HG03097 (cell line): ENCODE results near the gene MOXD1.
A peak's percentile ranks its signal among the peaks of the same experiment; 100 is the strongest.

ENCODE experiments used
- ATAC-seq: cut with Tn5 transposase; IDR thresholded peaks from one replicate; pipeline ENCODE4 v1.9.1; 2021; ENCODE audit not compliant: unreplicated experiment, low FRiP score

The MOXD1 gene

DNA sequence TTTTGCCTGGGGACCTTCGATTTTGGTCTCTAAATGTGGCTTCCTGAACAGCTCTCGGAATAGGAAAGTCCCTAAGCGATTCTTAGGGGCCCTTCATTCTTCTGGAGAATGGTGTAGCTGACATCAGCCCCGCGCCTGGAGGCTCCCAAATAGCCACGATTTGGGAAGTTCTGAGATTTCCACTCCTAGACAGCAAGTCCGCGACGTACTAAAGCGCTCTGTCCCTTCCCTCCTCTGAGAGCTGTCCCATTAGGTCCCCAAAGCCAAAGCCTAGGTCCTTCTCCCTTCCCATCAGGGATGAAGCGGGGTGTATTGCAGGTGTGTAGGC lies 756 bp downstream of the MOXD1 start:
- ATAC-seq: no peak

DNA sequence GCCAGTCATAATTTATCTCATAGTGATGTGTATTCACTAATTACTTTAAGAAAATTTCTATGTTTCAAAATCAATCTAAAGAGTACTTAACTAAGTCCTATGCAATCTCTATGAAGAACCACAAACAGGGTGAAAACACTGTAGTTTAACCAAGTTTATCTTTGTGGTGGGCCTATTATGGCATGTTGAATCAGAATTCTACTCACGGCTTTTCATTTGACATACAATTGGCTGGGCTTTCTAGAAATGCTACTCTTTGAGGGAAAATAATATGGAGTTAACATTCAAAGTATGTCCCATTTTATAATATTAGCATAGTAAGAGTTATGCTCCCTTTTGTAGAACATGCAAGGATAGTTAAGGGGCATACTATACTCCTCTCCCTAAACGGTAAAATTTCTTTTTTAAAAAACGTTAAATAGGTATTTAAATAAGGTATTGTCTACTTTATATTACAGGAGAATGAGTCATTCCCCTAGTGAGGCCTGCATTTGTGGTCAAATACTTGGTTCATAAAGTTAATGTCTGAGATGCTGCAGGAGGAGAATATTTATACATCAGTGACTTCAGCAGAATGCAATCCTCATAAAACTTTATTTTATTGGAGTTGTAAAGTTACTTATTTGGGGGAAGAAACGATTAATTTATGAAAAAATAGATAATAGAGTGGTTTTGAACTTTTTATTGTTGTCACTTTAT lies 1.8 kb downstream of the MOXD1 start:
- ATAC-seq: no peak

GRCh38 chr6:132395015-132395597 lies 6.2 kb downstream of the MOXD1 start:
- ATAC-seq: no peak

DNA sequence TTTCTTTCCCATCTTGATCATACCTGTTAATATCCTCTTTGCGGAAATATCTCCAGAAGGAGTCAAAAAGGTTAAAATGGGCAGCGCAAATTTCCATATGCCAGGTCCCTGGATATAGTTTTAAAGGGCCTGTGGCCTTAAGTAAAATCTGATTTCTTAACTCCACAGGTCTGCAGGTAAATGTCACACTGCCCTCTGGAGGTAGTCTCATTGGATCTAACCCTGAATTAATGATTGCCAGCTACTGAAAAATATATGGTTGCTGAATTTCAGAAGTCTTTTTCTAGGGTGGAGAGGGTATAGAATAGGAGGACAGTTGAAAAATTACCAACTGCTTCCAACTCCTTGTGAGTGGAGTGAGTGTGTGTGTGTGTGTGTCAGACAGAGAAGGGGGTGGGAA lies 8.5 kb downstream of the MOXD1 start:
- no peak for ATAC-seq

DNA sequence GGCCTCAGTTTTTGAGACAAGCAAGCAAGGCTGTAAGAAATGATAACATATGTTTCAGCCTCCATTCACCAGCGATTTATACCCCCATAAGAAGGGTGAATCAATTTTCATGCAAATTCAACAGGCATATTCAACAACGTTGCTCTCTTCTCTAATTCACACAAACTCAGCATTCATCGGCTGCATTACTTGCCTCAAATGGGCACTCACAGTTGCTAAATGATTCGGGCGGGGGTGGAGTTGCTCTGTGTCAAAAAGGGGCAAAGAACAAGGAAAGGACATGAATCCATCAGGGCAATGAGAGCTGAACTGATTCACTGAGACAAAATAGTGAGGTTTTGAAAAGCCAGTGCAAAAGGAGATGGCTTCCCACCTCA lies 9.0 kb downstream of the MOXD1 start:
- no peak for ATAC-seq

GRCh38 chr6:132391391-132392269 lies 9.6 kb downstream of the MOXD1 start:
- no peak for ATAC-seq

- no peak for ATAC-seq
These were observed 10.8 kb downstream of the MOXD1 start for GRCh38 chr6:132390451-132390850.

GRCh38 chr6:132390017-132390416 lies 11.3 kb downstream of the MOXD1 start:
- no peak for ATAC-seq

GRCh38 chr6:132388291-132388690 lies 13.0 kb downstream of the MOXD1 start:
- no peak for ATAC-seq

GRCh38 chr6:132382630-132383175 lies 18.6 kb downstream of the MOXD1 start:
- no peak for ATAC-seq

DNA sequence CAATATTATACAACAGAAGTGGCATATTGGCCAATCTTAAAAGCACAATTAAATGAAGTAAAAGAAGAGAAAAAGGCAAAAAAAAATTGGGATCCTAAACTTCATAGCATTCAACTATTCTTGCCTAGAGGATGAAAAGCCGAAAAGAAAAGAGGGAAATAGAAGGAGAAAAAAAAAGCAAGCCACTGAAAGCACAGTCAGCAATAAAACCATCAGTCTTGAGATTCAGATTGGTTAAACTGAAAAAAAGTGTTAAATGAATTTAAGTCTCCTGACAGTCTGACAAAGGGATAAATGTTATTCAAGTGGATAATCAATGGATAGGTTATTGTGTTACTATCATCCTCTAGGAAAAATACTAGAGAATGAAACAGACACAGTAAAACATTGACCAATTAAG lies 19.9 kb downstream of the MOXD1 start:
- no peak for ATAC-seq

DNA sequence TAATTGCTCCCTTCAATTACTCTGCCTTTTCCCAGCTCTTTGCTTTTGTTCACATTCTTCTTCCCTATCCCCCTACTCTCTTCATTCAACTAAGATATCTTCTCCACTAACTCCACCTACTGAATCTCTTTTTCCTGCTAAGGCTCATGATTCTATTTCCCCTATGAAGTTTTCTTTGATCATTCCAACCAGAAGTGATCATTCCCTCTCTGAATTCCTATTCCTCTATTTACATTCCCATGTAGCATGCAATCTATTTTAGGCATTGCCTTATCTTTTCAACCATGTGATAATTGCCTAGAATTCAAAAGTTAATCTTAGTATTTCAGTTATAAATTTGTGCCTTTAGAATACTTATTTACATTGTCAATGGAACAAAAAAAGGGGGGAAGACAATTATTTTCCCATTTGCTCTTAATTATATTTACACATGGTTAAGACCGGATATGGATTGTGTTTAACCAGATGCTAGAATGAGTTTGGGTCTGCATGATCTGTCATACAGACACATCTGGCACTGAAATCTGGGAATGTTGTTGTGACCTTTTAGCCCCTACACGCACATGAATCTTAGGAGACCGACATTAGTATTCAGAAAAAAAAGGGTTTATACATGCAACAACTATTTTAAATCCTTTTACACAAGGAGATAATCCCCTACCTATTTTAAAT lies 20.8 kb downstream of the MOXD1 start:
- no peak for ATAC-seq

GRCh38 chr6:132369526-132369925 lies 31.7 kb downstream of the MOXD1 start:
- ATAC-seq: no peak

DNA sequence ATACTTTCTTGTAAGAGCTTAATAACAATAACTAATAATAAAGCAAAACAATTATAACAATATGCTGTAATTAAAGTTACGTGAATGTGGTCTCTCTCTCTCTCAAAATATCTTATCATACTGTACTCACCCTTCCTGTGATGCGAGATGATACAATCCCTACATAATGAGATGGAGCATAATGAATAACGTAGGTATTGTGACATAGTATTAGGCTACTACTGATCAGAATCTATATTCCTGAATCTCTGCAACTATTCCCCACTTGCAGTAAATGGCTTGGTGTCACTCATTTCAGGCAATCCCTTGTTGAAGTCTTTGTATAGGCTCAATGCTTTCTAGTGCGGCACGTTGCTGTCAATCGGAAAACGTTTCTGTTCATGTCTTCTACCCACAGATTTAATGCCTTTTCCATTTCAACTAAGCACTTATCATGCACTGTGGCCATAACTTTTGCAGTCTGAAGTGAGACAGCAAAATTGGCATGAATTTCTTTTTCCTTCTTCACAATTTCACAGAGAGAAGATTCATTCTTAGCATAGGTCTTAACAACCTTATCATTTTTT lies 32.3 kb downstream of the MOXD1 start:
- no peak for ATAC-seq

DNA sequence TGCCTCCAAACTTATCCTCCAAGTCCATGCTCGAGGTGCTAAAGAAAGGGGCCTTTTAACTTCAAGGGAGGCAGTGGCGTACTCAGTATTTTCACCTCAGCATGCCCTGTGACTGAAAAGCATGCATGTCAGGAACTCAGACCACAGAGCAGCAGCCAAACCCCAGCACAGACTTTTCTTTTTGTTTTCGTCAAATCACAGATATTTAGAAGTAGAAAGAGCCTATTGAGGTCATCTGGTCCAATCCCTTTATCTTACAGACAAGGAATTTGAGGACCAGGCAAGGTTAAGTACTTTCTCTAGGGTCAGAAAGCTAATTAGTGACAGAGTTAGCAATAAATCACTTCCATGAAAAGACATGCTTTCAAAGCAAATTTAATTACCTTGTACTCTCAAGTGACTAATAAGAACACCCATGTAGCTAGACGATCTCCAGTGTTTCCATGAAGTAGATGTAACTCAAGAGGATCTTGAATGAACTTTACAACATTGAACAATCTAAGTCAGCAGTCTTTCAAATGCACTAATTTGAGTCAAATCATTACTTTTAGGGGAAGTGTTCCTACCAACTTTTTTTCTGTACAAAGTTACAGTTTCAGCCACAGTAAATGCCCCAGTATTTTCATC lies 35.9 kb downstream of the MOXD1 start:
- ATAC-seq: peak; percentile 96

GRCh38 chr6:132364306-132365074 lies 36.8 kb downstream of the MOXD1 start:
- no peak for ATAC-seq

DNA sequence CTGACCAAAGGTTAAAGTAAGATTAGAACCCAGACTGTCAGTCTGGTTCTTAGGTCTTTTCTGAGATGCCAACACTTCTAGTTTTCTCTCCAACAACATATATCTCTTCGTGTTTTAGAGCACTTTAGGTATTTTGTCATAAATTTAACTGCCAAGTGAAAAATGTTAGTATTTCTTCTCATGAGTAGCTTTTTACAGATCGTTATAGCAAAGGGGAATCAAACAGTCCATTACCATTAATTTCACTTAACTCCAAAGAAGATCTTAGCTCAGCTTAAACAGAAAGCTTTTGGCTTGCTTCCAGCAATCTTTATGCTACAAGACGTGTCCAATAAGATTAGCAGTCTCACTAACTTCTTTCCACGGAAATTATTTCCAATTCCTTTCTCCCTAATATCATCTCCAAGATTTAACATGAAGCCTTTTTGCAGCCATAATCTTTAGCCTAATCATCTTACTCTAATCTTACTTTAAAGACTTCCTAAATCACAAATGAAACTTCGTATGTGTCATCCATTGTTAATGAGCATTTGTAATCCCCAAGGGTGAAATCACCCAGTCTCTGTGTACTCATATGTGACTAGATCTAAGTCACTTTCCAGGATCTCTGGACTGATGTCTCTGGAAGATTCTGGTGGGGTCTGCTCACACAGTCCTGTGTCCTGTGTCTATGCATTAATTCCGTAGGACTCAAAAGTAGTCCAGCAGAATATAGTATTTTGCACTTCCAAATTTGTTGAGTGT lies 38.7 kb downstream of the MOXD1 start:
- ATAC-seq: no peak

GRCh38 chr6:132361101-132361500 lies 40.2 kb downstream of the MOXD1 start:
- ATAC-seq: no peak

DNA sequence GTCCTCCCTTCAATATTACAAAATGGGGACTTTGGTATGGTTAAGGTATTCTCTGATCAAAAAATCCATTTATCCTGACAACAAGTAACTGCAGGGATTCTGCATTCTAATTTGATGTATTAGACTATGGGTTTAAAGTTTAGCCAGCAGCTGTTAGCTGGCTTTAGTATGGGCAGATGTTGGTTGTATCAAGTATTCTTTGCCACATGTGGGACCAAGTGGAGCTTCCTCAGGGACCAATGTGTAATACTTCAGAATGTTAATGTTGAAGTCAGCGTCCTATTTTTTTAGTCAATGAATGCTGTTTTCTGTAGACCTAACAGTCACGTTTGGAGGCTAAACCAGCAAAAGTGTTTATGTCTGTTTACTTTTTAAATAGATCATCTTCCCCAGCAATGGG lies 41.4 kb downstream of the MOXD1 start:
- no peak for ATAC-seq
